H9 (cell line): Measurements from ENCODE around the gene SMCO4. TPM values are rescaled to one million over a fixed set of nuclear protein-coding genes. Genes with fewer than 3 reads are reported as not detected.

Experiments
- DNase-seq: peaks from one replicate; pipeline ENCODE4 v3.0.0-alpha.2; 2017
- H2AFZ ChIP-seq: one replicate; pipeline ENCODE4 v1.6.1; 2013; ENCODE audit warnings: mild to moderate bottlenecking, low read length, control low read depth, moderate library complexity
- H2AK5ac ChIP-seq: 2 replicates; pipeline ENCODE4 v1.6.1; 2013; ENCODE audit warnings: low read length, control low read depth, mixed read lengths; ENCODE audit not compliant: insufficient read length
- H2BK120ac ChIP-seq: one replicate; pipeline ENCODE4 v1.6.1; 2013; ENCODE audit warnings: low read depth, mild to moderate bottlenecking, low read length, control low read depth, inconsistent platforms; ENCODE audit not compliant: poor library complexity, severe bottlenecking
- H2BK12ac ChIP-seq: 2 replicates; pipeline ENCODE4 v1.6.1; 2013; ENCODE audit warnings: low read length, control low read depth, mixed read lengths, low read depth; ENCODE audit not compliant: insufficient read length
- H2BK15ac ChIP-seq: 2 replicates; pipeline ENCODE4 v1.6.1; 2013; ENCODE audit warnings: low read depth, low read length, control low read depth
- H2BK20ac ChIP-seq: one replicate; pipeline ENCODE4 v1.6.1; 2013; ENCODE audit warnings: low read depth, mild to moderate bottlenecking, low read length, control low read depth, inconsistent platforms; ENCODE audit not compliant: poor library complexity, severe bottlenecking
- H2BK5ac ChIP-seq: 2 replicates; pipeline ENCODE4 v1.6.1; 2013; ENCODE audit warnings: low read length, control low read depth, mixed read lengths; ENCODE audit not compliant: insufficient read length
- H3K14ac ChIP-seq: 2 replicates; pipeline ENCODE4 v1.6.1; 2013; ENCODE audit warnings: low read length, control low read depth; ENCODE audit not compliant: insufficient read depth
- H3K18ac ChIP-seq: 2 replicates; pipeline ENCODE4 v1.6.1; 2013; ENCODE audit warnings: low read depth, mild to moderate bottlenecking, mixed read lengths, low read length, control low read depth; ENCODE audit not compliant: insufficient read length
- H3K23ac ChIP-seq: 2 replicates; pipeline ENCODE4 v1.6.1; 2013; ENCODE audit warnings: low read length, control low read depth, mixed read lengths, low read depth; ENCODE audit not compliant: insufficient read length
- H3K23me2 ChIP-seq: 2 replicates; pipeline ENCODE4 v1.6.1; 2013; ENCODE audit warnings: low read depth, mild to moderate bottlenecking, mixed read lengths, low read length, control low read depth; ENCODE audit not compliant: insufficient read length, poor library complexity, severe bottlenecking
- H3K27ac ChIP-seq: 2 replicates; pipeline ENCODE4 v1.5.1; 2013; ENCODE audit warnings: low read length, control low read depth, mixed read lengths, low read depth; ENCODE audit not compliant: insufficient read length
- H3K27me3 ChIP-seq: 2 replicates; pipeline ENCODE4 v1.6.1; 2013; ENCODE audit warnings: low read length, control low read depth, inconsistent platforms; ENCODE audit not compliant: insufficient read depth
- H3K4ac ChIP-seq: 2 replicates; pipeline ENCODE4 v1.6.1; 2013; ENCODE audit warnings: low read depth, mild to moderate bottlenecking, control low read depth, inconsistent platforms, low read length, moderate library complexity
- H3K4me1 ChIP-seq: 2 replicates; pipeline ENCODE4 v1.6.1; 2013; ENCODE audit warnings: low read length, control low read depth, inconsistent platforms; ENCODE audit not compliant: insufficient read depth
- H3K4me2 ChIP-seq: 2 replicates; pipeline ENCODE4 v1.6.1; 2013; ENCODE audit warnings: low read length, control low read depth, mixed read lengths; ENCODE audit not compliant: insufficient read length, insufficient read depth
- H3K56ac ChIP-seq: 2 replicates; pipeline ENCODE4 v1.6.1; 2013; ENCODE audit warnings: low read depth, mild to moderate bottlenecking, mixed read lengths, low read length, control low read depth; ENCODE audit not compliant: insufficient read length
- H3K79me1 ChIP-seq: 2 replicates; pipeline ENCODE4 v1.6.1; 2013; ENCODE audit warnings: low read depth, mild to moderate bottlenecking, moderate library complexity, low read length, control low read depth, inconsistent platforms; ENCODE audit not compliant: insufficient read depth, poor library complexity, severe bottlenecking
- H3K79me2 ChIP-seq: 2 replicates; pipeline ENCODE4 v1.6.1; 2013; ENCODE audit warnings: low read length, control low read depth, inconsistent platforms; ENCODE audit not compliant: insufficient read depth
- H3K9ac ChIP-seq: 2 replicates; pipeline ENCODE4 v1.6.1; 2013; ENCODE audit warnings: low read length, control low read depth, mixed read lengths; ENCODE audit not compliant: insufficient read length; ENCODE audit errors: extremely low read depth
- H3K9me3 ChIP-seq: one replicate; pipeline ENCODE4 v1.6.1; 2013; ENCODE audit warnings: low read depth, low read length, inconsistent platforms; ENCODE audit not compliant: control insufficient read depth
- H3T11ph ChIP-seq: one replicate; pipeline ENCODE4 v1.6.1; 2013; ENCODE audit warnings: mild to moderate bottlenecking, low read length, control low read depth, inconsistent platforms
- H4K20me1 ChIP-seq: one replicate; pipeline ENCODE4 v1.6.1; 2013; ENCODE audit not compliant: control insufficient read depth, insufficient read length, insufficient read depth
- H4K5ac ChIP-seq: 2 replicates; pipeline ENCODE4 v1.6.1; 2013; ENCODE audit warnings: low read depth, mild to moderate bottlenecking, mixed read lengths, low read length, control low read depth; ENCODE audit not compliant: insufficient read length
- H4K8ac ChIP-seq: replicated peaks from 2 replicates; pipeline ENCODE4 v1.6.1; 2013; ENCODE audit warnings: low read length, control low read depth, mixed read lengths, low read depth; ENCODE audit not compliant: insufficient read length
- H4K91ac ChIP-seq: 2 replicates; pipeline ENCODE4 v1.6.1; 2013; ENCODE audit warnings: low read depth, mild to moderate bottlenecking, moderate library complexity, mixed read lengths, low read length, control low read depth; ENCODE audit not compliant: insufficient read length
- H3K27ac Mint-ChIP-seq, 3 experiments: 2 replicates in 2 of 3; 3 replicates in 1 of 3; pipeline ENCODE4 v1.8.0; 2020 to 2021; ENCODE audit warnings: mixed read lengths in 3 of 3, mild to moderate bottlenecking in 1 of 3, moderate library complexity in 1 of 3
- H3K27me3 Mint-ChIP-seq: 2 replicates; pipeline ENCODE4 v1.8.0; 2021; ENCODE audit warnings: low read depth, mild to moderate bottlenecking, moderate library complexity, mixed read lengths
- H3K36me3 Mint-ChIP-seq, 3 experiments: 2 replicates in 2 of 3; 3 replicates in 1 of 3; pipeline ENCODE4 v1.8.0; 2020 to 2021; ENCODE audit warnings: low read depth in 3 of 3, mixed read lengths in 3 of 3; ENCODE audit not compliant: insufficient read depth in 1 of 3
- H3K4me1 Mint-ChIP-seq, 2 experiments: 2 replicates each; pipeline ENCODE4 v1.8.0; 2020; ENCODE audit warnings: mixed read lengths in 2 of 2
- H3K4me3 Mint-ChIP-seq, 2 experiments: 2 replicates in 1 of 2; 3 replicates in 1 of 2; pipeline ENCODE4 v1.8.0; 2020 to 2021; ENCODE audit warnings: mild to moderate bottlenecking in 2 of 2, mixed read lengths in 2 of 2, moderate library complexity in 1 of 2
- H3K9me3 Mint-ChIP-seq, 2 experiments: 2 replicates in 1 of 2; 3 replicates in 1 of 2; pipeline ENCODE4 v1.8.0; 2020; ENCODE audit warnings: mild to moderate bottlenecking in 2 of 2, mixed read lengths in 2 of 2, moderate library complexity in 1 of 2
- total RNA-seq: library from RNA; stranded (reverse); gene quantifications from 2 replicates; pipeline ENCODE4 v1.2.1, GENCODE V29; 2021
- TF ChIP-seq, protein P1 (sequence below): fragments of 200-600 bp; sonication (generic); conservative IDR thresholded peaks from 3 replicates; pipeline ENCODE4 v1.8.0; 2021; ENCODE audit warnings: antibody characterized with exemption, mild to moderate bottlenecking

Gene SMCO4
- total RNA-seq, 1 experiment from 2014 or later, result 35.6 TPM

GRCh38 chr11:93563857-93564256 lies 20.7 kb upstream of the SMCO4 start:
- Mint-ChIP-seq H3K4me1 (peaks cover 14 to 15% of the 10 kb centered on the region in 2 experiments), H3K27ac (peak overlapping the region in 1 of 3 experiments; percentile 8; a peak in 1 of 7 replicates), H3K9me3 (no peaks in the 10 kb centered on the region), H3K36me3 (no peaks in the 10 kb centered on the region), H3K4me3 (no peak overlapping the region), H3K27me3 (peaks cover 2% of the 10 kb centered on the region; the same call in 1 of the 2 replicates)
- no peak overlapping the region for H3T11ph ChIP-seq
- no peak overlapping the region for H4K91ac ChIP-seq
- no peak overlapping the region for H3K14ac ChIP-seq
- H4K20me1 ChIP-seq, result no peaks in the 10 kb centered on the region
- no peak overlapping the region for H3K27ac ChIP-seq
- H3K56ac ChIP-seq, result no peak overlapping the region
- TF ChIP-seq, protein P1, sequence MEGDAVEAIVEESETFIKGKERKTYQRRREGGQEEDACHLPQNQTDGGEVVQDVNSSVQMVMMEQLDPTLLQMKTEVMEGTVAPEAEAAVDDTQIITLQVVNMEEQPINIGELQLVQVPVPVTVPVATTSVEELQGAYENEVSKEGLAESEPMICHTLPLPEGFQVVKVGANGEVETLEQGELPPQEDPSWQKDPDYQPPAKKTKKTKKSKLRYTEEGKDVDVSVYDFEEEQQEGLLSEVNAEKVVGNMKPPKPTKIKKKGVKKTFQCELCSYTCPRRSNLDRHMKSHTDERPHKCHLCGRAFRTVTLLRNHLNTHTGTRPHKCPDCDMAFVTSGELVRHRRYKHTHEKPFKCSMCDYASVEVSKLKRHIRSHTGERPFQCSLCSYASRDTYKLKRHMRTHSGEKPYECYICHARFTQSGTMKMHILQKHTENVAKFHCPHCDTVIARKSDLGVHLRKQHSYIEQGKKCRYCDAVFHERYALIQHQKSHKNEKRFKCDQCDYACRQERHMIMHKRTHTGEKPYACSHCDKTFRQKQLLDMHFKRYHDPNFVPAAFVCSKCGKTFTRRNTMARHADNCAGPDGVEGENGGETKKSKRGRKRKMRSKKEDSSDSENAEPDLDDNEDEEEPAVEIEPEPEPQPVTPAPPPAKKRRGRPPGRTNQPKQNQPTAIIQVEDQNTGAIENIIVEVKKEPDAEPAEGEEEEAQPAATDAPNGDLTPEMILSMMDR, result no peak
- H3K4me1 ChIP-seq, result peaks cover 3% of the 10 kb centered on the region; the same call in 1 of the 2 replicates
- no peak overlapping the region for H3K18ac ChIP-seq
- no peaks in the 10 kb centered on the region for H3K9me3 ChIP-seq
- H3K79me2 ChIP-seq, result no peaks in the 10 kb centered on the region
- no peak overlapping the region for H3K9ac ChIP-seq
- DNase-seq, result no peak
- H4K8ac ChIP-seq, result no peak overlapping the region
- no peaks in the 10 kb centered on the region for H3K27me3 ChIP-seq
- no peaks in the 10 kb centered on the region for H3K23me2 ChIP-seq
- H2BK12ac ChIP-seq, result no peak overlapping the region
- no peaks in the 10 kb centered on the region for H3K79me1 ChIP-seq
- H2BK20ac ChIP-seq, result no peak overlapping the region
- H2BK15ac ChIP-seq, result no peak overlapping the region
- no peak overlapping the region for H3K4ac ChIP-seq
- H3K23ac ChIP-seq, result no peak overlapping the region
- H2BK120ac ChIP-seq, result no peak overlapping the region
- no peak overlapping the region for H2AFZ ChIP-seq
- no peak overlapping the region for H2BK5ac ChIP-seq
- H3K4me2 ChIP-seq, result no peak overlapping the region
- no peak overlapping the region for H4K5ac ChIP-seq
- H2AK5ac ChIP-seq, result no peak overlapping the region
